ENCODE results near the gene CACNA1C.
"Not testable (repeated sequence)": the region's sequence is repeated elsewhere in the genome, so short reads cannot be mapped to it uniquely, and the experiment has no call there.

The CACNA1C gene

DNA sequence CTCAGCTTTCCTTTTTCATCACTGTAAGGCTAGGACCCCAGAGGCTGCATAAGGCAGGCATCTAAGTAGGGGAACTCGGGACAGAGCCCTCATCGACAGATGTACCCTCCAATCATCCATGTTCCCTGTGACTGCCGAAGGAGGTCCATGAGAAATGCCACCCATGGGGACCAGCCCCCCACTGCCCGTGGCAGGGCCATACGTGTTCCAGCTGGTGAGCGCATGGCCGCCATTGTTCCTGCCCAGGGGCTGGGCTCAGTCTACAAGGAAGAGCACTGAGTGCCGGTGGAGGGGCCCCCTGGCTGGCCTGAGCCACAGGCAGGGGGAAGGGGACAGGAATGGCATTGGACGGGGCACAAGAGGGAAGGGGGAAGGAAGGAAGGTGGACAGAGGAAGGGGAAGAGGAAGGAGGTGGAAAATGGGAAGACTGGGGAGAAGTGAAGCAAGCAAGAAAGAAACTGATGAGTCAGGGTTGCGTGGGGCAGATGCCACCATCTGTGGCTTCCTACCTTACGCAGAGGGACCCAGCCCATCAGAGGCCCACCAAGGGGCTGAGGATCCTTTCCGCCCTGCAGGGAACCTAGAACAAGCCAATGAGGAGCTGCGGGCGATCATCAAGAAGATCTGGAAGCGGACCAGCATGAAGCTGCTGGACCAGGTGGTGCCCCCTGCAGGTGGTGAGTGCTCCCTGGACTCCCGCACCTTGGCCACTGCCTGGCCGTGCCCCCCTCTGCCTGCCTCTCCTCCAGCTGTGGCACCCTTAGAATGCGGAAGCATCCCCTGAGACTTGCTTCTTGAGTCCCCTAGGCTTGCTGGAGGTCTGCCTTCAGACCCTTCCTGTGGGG is 621.4 kb downstream of the CACNA1C start:
- in situ Hi-C loops (cut with MboI; ENCODE audit: low sequenced_read_pairs): no loop called here

- in situ Hi-C loops (cut with MboI; ENCODE audit: low sequenced_read_pairs): no loop called here
These were observed 623.0 kb downstream of the CACNA1C start for GRCh38 chr12:2675776-2676175.

GRCh38 chr12:2677142-2677880 is 624.5 kb downstream of the CACNA1C start:
- in situ Hi-C loops (cut with MboI; ENCODE audit: low sequenced_read_pairs): no loop called here

DNA sequence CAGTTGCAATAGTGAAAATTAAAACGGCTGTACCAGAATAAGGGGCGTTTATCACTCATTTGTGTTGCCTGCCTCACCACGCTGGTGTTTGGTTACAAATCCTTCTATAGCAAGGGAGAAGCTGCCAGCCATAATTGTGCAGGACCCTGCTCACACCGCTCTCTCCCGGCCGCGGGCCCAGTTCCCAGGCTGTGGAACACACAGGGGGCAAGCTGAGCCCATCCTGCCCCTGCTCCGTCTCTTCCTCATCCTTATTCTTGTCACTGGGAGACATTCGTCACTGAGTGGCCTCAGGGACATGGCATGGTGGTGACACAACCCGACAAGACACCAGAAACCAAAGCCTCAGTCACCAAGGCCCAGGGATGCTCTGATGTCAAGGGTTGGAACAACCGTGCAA is 625.6 kb downstream of the CACNA1C start:
- in situ Hi-C loops (cut with MboI; ENCODE audit: low sequenced_read_pairs): no loop called here

- in situ Hi-C loops (cut with MboI; ENCODE audit: low sequenced_read_pairs): no loop called here
These were observed 626.5 kb downstream of the CACNA1C start for GRCh38 chr12:2679068-2679815.

- in situ Hi-C loops (cut with MboI; ENCODE audit: low sequenced_read_pairs): no loop called here
These were observed 627.3 kb downstream of the CACNA1C start for GRCh38 chr12:2679816-2680675.

DNA sequence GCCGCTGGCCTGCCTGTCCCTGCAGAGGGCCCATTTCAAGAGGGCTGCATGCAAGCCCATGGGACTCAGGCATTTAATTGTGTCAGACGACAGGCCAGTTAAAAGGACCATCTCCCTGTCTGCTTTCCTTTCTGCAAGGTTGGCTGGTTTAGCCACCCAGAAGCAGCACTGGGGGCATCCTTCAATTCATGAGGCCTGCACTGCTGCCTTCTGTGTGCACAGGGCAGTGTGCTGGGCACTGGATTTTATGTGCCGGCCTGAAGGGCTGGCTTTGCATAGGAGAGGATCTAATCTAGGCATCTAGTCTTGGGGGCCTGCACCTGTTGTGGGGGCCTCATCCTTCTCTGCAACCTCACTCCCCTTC is 627.9 kb downstream of the CACNA1C start:
- in situ Hi-C loops (cut with MboI; ENCODE audit: low sequenced_read_pairs): no loop called here

DNA sequence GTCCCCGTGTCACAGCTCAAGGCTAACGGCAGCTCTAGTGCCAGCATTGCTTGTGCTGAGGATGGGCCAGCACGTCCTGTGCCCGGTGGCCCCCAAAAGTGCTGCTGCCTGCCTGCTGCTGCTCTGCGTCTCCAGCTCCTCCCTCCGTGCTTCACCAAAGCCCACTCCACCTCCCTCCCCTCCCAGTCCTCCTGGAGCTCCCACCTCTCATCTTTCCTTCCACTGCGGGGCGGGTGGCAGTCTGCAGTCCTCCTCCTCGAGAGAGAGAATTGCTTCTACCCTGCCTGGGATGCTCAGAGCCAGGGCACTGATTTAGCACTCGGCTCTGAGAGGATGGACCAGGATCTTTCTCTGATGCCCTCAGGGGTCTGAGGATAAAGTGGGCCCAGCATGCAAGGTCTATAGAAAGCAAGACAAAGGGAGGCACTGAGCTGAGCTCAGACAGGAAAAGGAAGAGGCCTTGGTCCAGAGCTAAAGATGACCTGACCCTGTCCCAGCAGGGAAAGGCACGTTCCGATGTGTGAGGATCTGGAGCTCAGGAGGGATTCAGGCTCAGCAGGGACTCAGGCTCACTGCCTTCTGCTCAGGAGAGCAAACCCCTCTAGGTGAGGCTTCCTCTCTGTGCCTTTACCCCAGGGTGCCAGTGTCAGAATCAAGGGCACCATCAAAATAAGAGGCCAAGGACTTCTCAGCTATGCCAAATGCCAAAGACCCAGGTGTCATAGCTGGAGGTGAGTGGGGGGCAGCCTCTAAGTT is 628.8 kb downstream of the CACNA1C start:
- in situ Hi-C loops (cut with MboI; ENCODE audit: low sequenced_read_pairs): no loop called here

GRCh38 chr12:2682296-2683251 is 629.8 kb downstream of the CACNA1C start:
- in situ Hi-C loops (cut with MboI; ENCODE audit: low sequenced_read_pairs): no loop called here

GRCh38 chr12:2683283-2684025 is 630.7 kb downstream of the CACNA1C start:
- in situ Hi-C loops (cut with MboI; ENCODE audit: low sequenced_read_pairs): no loop called here

DNA sequence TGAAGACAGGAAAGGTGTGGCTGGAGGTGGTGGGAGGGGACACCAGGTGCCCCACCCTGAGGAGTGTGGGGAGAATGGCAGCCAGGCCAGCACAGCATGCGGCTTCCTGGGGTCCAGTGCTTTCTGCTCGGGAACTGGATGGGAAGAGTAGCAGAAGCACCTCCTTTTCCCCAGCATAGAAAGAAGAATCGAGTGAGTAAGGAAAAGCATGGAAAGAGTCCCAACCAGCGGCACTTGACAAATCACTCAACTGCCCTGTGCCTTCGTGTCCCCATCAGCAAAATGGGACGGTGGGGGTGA is 631.2 kb downstream of the CACNA1C start:
- in situ Hi-C loops (cut with MboI; ENCODE audit: low sequenced_read_pairs): not testable (repeated sequence)

- in situ Hi-C loops (cut with MboI; ENCODE audit: low sequenced_read_pairs): not testable (repeated sequence)
These were observed 633.0 kb downstream of the CACNA1C start for GRCh38 chr12:2685620-2686279.

GRCh38 chr12:2686280-2686646 is 633.5 kb downstream of the CACNA1C start:
- in situ Hi-C loops (cut with MboI; ENCODE audit: low sequenced_read_pairs): no loop called here

GRCh38 chr12:2687058-2687457 is 634.3 kb downstream of the CACNA1C start:
- in situ Hi-C loops (cut with MboI; ENCODE audit: low sequenced_read_pairs): no loop called here

DNA sequence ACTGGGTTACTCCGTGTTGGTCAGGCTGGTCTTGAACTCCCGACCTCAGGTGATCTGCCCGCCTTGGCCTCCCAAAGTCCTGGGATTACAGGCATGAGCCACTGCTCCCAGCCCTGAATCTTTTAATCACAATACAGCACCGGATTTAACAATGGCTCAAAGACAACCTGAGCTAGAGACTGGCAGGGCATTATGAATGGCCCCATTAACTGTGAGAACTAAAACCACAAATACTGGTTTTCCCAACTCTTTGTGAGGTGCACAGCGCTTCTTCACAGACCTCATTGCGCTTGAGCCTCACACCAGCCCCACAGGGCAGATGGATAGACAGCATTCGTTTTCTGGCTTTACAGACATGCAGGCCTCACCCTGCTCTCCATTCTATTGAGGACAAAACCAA is 634.9 kb downstream of the CACNA1C start:
- in situ Hi-C loops (cut with MboI; ENCODE audit: low sequenced_read_pairs): no loop called here

GRCh38 chr12:2688381-2688931 is 635.7 kb downstream of the CACNA1C start:
- in situ Hi-C loops (cut with MboI; ENCODE audit: low sequenced_read_pairs): no loop called here

GRCh38 chr12:2689393-2689792 is 636.6 kb downstream of the CACNA1C start:
- in situ Hi-C loops (cut with MboI; ENCODE audit: low sequenced_read_pairs): no loop called here

DNA sequence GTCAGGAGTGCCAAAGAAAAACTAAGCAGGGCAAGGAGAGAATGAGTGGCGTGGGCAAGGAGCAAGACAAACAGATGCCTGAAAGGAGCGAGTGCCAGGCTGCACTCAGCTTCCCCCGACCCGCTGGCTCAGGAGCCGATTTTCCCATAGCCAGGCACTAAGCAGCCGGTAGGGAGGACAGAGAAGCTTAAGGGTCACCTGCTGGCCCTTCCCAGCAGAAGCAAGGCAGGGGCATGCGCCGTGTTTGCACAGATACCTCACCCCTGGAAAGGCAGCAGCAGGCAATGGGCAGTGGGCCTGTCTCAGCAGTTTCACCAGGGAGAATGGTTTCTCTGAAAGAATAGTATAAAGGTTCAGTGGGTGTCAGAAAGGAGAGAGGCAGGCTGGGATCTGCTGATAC is 637.1 kb downstream of the CACNA1C start:
- in situ Hi-C loops (cut with MboI; ENCODE audit: low sequenced_read_pairs): no loop called here

All from hTERT RPE-1 (cell line).